BJ (cell line): ENCODE measurements around the gene CTRB2. TPM values are rescaled to one million over a fixed set of nuclear protein-coding genes. Genes with fewer than 3 reads are reported as not detected.

Experiments
- CTCF ChIA-PET: fragments of 350-600 bp; formaldehyde crosslinking; extraction: SDS; loops from one replicate; lab custom pipeline; 2021; ENCODE audit warnings: antibody characterized with exemption, inconsistent platforms; lab: Yijun Ruan, JAX
- POLR2A ChIA-PET: fragments of 300-600 bp; sonication (Branson Sonifier 250); formaldehyde crosslinking; extraction: SDS; loops from one replicate; lab custom pipeline; 2021; ENCODE audit warnings: antibody characterized with exemption; lab: Charles Lee
- DNase-seq: peaks from one replicate; pipeline ENCODE4 v3.0.0-alpha.2; 2011; ENCODE audit warnings: low read depth
- H3K27me3 ChIP-seq: 2 replicates; pipeline ENCODE4 v1.6.0; 2011; ENCODE audit warnings: low read length; ENCODE audit not compliant: control insufficient read depth, insufficient read depth
- H3K36me3 ChIP-seq: 2 replicates; pipeline ENCODE4 v1.5.1; 2011; ENCODE audit warnings: low read length; ENCODE audit not compliant: control insufficient read depth, insufficient read depth
- H3K4me3 ChIP-seq: 2 replicates; pipeline ENCODE4 v1.5.1; 2011; ENCODE audit warnings: low read depth, mild to moderate bottlenecking, control low read depth, low read length
- CTCF ChIP-seq: IDR thresholded peaks from 2 replicates; pipeline ENCODE4 v1.5.1; 2011; ENCODE audit warnings: low read depth, mild to moderate bottlenecking, control low read depth, inconsistent platforms, low read length, moderate library complexity; ENCODE audit not compliant: insufficient read depth
- polyA plus RNA-seq: library from polyadenylated mRNA; depleted of rRNA; stranded (reverse); fragments of >200 nt; gene quantifications from 2 replicates; pipeline ENCODE4 v1.2.3, GENCODE V29; 2011

CTRB2 gene
- polyA plus RNA-seq, 1 experiment, result not detected

DNA sequence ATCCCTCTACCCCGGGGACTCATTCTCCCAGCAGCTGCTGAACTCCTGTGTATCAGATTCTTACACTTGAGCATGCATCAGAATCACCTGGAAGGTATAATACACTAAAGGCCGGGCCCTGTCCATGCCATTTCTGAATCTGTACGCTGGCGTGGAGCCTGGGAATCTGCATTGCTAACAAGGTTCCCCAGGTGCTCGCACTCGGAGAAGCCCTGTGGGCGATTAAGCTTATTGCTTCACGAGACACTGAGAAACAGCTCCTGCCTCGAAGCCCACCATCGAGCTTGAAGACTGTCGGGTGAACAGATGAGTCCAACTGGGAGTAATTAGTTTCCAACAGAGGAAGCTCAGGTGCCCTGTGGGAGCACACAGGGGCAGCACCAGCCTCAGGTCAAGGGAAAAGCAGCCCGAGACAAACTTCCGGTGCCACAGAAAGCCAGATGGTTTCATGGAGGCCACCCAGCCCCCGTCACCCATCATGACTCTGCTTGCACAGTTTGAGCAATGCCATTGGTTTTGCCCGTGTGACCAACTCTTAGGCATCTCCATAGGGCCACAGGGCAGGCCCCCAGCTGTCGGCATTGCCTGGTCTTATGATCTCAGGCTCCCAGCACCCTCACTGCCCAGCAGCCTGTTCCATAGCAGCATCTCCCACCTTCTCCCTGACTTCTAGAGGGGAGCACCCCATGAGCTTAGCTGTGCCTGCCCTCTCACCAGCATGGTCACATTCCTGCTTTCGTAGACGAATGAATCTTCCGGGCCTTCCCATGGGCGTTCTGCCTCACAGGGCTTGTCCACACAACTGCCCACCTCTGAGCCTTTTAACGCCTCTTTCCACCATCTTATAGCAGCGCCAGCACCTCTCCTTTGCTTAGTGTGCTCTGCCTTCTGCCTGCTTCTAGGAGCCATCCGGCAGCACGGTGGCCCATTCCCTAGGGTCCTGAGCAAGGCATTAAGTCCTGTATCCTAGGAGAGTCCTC, 10.9 kb downstream of the CTRB2 start:
- Histone ChIP-seq H3K27me3 (peaks cover 3% of the 10 kb centered on the region; the same call in 1 of the 2 replicates), H3K4me3 (no peak overlapping the region), H3K36me3 (no peaks in the 10 kb centered on the region)
- CTCF ChIA-PET, result interaction anchor here (2.0 to 6.8 kb wide), 3 partner anchors 205 to 321 kb away, joined by 4 to 67 read pairs (median 52); partner anchors contain the start of gene TMEM170A
- DNase-seq, result no peak
- TF ChIP-seq CTCF, result no peak
- POLR2A ChIA-PET, result no interaction called here

DNA sequence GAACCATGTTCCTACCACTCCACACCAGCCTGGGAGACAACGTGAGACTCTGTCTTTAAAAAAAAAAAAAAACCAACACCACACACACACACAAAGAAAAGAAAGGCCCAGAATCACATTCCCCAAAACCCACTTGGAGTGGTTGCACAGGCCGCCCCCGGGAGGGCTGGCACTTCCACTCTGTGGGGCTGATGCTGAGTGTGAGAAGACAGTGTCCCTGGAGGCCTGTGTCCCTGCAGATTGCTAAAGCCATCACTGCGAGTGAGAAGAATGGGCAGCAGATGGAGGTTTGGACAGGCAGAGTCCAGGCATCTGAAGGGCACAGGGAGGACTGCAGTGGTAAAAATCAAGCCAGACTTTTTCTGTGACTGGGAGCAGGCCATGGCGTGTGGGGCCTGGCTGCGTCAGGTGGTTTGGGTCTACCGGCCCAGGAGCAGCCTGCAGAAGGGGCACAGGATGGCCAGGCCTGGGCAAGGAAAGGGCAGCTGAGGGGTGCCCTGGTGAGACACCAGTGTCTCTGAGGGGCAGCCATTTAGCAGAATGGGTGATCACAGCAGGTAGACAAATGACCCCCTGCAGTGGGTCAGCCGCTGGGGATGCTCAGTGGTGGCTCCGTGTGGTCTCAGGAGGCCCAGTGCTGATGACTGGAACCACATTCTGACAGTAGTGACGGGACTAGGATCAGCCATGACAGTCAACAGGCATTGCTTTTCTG, 13.1 kb downstream of the CTRB2 start:
- ChIA-PET CTCF (no interaction called here), POLR2A (no interaction called here)
- Histone ChIP-seq H3K4me3 (no peak overlapping the region), H3K27me3 (peaks cover 5% of the 10 kb centered on the region), H3K36me3 (no peaks in the 10 kb centered on the region)
- no peak for DNase-seq
- no peak for TF ChIP-seq CTCF

GRCh38 chr16:75193265-75193650, 13.7 kb downstream of the CTRB2 start:
- H3K36me3 ChIP-seq, result no peaks in the 10 kb centered on the region
- H3K4me3 ChIP-seq, result no peak overlapping the region
- H3K27me3 ChIP-seq, result peaks cover 5% of the 10 kb centered on the region
- no peak for DNase-seq
- CTCF ChIA-PET, result no interaction called here
- POLR2A ChIA-PET, result no interaction called here
- TF ChIP-seq CTCF, result no peak

DNA sequence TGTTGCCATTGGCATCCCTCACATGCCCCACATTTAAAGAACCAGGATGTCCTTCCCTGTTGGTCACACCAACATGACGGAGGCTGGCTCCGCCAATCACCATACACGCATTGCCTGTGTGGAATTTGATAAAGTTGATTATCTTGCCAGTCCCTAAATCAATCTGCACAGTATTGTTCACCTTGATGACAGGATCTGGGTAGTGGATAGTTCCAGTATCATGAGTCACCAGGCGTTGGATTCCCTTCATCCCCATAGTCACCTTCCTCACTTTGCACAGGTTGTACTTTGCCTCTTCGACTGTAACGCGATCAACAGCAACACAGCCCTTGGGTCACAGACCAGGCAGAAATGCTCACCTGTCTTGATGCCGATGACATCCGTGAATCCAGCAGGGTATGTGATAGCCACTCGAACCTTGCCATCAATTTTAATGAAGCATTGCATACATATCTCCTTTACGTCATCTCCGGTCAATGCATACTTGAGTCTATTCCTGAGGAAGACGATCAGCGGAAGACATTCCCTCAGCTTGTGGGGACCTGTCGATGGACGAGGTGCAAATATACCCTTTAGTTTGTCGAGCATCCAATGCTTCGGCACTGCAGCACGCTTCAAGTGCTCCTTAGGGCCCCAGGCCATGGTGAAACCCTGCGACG, 14.2 kb downstream of the CTRB2 start:
- POLR2A ChIA-PET, result no interaction called here
- H3K4me3 ChIP-seq, result no peak overlapping the region
- CTCF ChIA-PET, result no interaction called here
- DNase-seq, result no peak
- no peaks in the 10 kb centered on the region for H3K36me3 ChIP-seq
- H3K27me3 ChIP-seq, result peaks cover 5% of the 10 kb centered on the region
- TF ChIP-seq CTCF, result no peak
